Activated CD4-positive, CD25-positive, alpha-beta regulatory T cell (primary cell): ENCODE results near the gene TEPSIN.

Experiments used
- DNase-seq, 4 experiments: peaks; one replicate each; lab custom pipeline; 2025; lab: John Stamatoyannopoulos, UW

Gene TEPSIN

GRCh38 chr17:81238815-81239713 is at the start of gene TEPSIN, which contains the start of gene NDUFAF8:
Gene TEPSIN (minus strand): TSS chr17:81239055. CDS start chr17:81239033, 22 bp downstream.
Gene NDUFAF8 (plus strand): TSS chr17:81239318. CDS start chr17:81239364, 46 bp downstream.
- peak; percentile 85 to 92 (median 90) for DNase-seq

DNA sequence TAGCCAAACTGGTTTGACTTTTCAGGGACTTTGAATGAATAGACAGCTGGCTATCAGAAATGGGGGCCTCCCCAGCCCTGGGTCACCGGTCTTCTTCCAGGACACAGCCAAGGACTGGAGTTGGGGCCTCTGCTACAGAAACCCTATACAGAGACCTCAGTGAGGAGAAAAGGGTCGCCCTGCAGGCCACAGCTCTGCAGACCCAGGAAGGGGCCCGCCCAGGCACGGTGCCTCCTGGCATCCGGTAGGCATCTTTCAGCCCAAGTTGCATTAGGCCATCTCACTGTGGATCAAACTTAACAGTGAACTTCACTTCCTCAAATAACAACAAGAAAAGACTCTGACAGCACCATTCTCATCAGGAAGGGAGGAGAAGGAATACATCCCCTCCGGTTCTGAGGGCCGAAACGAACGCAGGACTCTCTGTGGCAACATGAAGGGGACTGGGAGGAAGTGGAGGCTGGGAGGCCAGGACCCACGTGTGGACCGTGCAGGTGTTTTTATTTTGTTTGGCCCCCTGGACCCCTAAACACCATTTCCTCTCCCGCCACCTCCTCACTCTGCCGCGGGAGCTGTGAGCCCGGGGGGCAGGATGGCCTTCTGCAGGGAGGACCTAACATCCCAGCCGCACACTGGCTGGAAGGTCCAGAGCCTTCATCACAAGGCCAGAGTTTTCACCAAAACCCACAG is 49.0 kb upstream of the TEPSIN start:
- DNase-seq, result no peak

GRCh38 chr17:81287152-81287551 is 48.3 kb upstream of the TEPSIN start:
- DNase-seq, result no peak

GRCh38 chr17:81286491-81287145 is 47.8 kb upstream of the TEPSIN start:
- no peak for DNase-seq

- no peak for DNase-seq
These were observed 47.0 kb upstream of the TEPSIN start for GRCh38 chr17:81285894-81286293.

- peak in 3 of 4 experiments; percentile 21 to 39 (median 38) for DNase-seq
These were observed 46.5 kb upstream of the TEPSIN start for GRCh38 chr17:81285179-81285878.

GRCh38 chr17:81282876-81283275 is 44.0 kb upstream of the TEPSIN start:
- no peak for DNase-seq

- DNase-seq, result no peak
These were observed 43.3 kb upstream of the TEPSIN start for GRCh38 chr17:81282141-81282540.

- no peak for DNase-seq
These were observed 41.7 kb upstream of the TEPSIN start for GRCh38 chr17:81280571-81280970.

- DNase-seq, result no peak
These were observed 40.7 kb upstream of the TEPSIN start for GRCh38 chr17:81279278-81280275.

GRCh38 chr17:81278831-81279230 is 40.0 kb upstream of the TEPSIN start:
- DNase-seq, result no peak

- no peak for DNase-seq
These were observed 39.3 kb upstream of the TEPSIN start for GRCh38 chr17:81277946-81278693.

- DNase-seq, result no peak
These were observed 38.6 kb upstream of the TEPSIN start for GRCh38 chr17:81277421-81277820.

GRCh38 chr17:81276781-81277180 is 37.9 kb upstream of the TEPSIN start:
- DNase-seq, result no peak

GRCh38 chr17:81274471-81274855 is 35.6 kb upstream of the TEPSIN start:
- no peak for DNase-seq

DNA sequence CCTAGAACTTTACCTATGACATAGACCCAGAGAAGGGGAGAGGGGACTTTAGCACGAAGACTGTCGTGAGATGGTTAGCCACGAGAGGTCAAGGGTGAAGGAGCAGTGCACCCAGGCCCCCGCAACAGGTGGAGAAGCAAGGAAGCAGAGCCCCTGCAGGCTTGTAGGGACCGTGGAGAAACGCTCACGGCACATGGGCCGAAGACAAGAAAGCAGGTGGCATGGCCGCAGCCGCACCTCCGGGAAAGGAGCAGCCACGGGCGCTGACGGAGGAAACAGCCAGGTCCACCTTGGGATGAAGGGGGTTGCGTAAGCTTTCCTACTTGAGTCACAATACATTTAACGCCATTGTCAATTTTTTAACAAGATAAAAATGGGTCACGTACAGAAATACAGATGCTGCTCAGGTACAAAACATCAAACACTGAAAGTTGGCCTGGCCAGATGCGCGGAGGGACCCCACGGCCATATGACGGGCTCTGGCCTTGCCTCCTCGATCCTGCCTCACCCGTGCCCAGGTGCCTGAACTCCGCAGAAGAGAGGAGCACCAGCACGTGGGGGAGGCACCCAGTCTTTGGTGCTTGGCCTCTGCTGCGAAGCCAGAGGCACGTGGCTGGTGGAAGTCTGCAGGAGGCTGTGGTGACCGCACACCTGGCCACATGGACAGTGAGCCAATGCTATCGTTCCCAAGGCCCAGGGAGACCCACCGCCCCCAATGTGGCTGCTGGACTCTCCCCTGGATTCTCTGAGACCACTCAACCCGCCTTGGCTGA is 35.0 kb upstream of the TEPSIN start:
- no peak for DNase-seq

GRCh38 chr17:81272616-81273015 is 33.8 kb upstream of the TEPSIN start:
- no peak for DNase-seq

- DNase-seq, result no peak
These were observed 32.4 kb upstream of the TEPSIN start for GRCh38 chr17:81271226-81271625.

- no peak for DNase-seq
These were observed 31.4 kb upstream of the TEPSIN start for GRCh38 chr17:81270279-81270678.
